H1 (cell line): ENCODE measurements around the gene PRKCD. TPM values are rescaled to one million over a fixed set of nuclear protein-coding genes. Genes with fewer than 3 reads are reported as not detected.
A peak's percentile ranks its signal among the peaks of the same experiment; 100 is the strongest.

ENCODE experiments used
- CTCF ChIA-PET: fragments of 300-600 bp; sonication (Branson Sonifier 250); formaldehyde crosslinking; loops from one replicate; lab custom pipeline; 2021; ENCODE audit not compliant: partially characterized antibody; lab: Charles Lee
- POLR2A ChIA-PET: fragments of 300-600 bp; sonication (Branson Sonifier 250); formaldehyde crosslinking; loops from one replicate; lab custom pipeline; 2021; ENCODE audit warnings: inconsistent platforms; ENCODE audit not compliant: partially characterized antibody; lab: Charles Lee
- DNase-seq, 2 experiments: peaks; one replicate each; pipeline versions ENCODE4 v3.0.0 to v3.0.0-alpha.2; 2010 to 2022; ENCODE audit warnings: low spot score in 2 of 2, low read depth in 1 of 2, mixed read lengths in 1 of 2
- FAIRE-seq: peaks from 2 replicates; lab custom pipeline; 2011; peaks lifted over from hg19 to GRCh38; lab: Jason Lieb, UNC
- H2AFZ ChIP-seq: 2 replicates; pipeline ENCODE4 v1.8.1; 2012; ENCODE audit warnings: low read length, inconsistent platforms
- H2AK5ac ChIP-seq: 2 replicates; pipeline ENCODE4 v1.6.1; 2013; ENCODE audit warnings: low read depth, low read length
- H2BK120ac ChIP-seq: replicated peaks from 2 replicates; pipeline ENCODE3; 2013; ENCODE audit warnings: low read depth, low read length, inconsistent platforms
- H2BK12ac ChIP-seq: 2 replicates; pipeline ENCODE4 v1.6.1; 2013; ENCODE audit warnings: low read depth, low read length
- H2BK15ac ChIP-seq: 2 replicates; pipeline ENCODE4 v1.6.1; 2013; ENCODE audit warnings: low read length
- H2BK20ac ChIP-seq: 2 replicates; pipeline ENCODE4 v1.6.1; 2013; ENCODE audit warnings: low read length
- H2BK5ac ChIP-seq: 2 replicates; pipeline ENCODE4 v1.6.1; 2013; ENCODE audit warnings: low read depth, low read length
- H3K14ac ChIP-seq: 2 replicates; pipeline ENCODE4 v1.6.1; 2013; ENCODE audit warnings: inconsistent platforms; ENCODE audit not compliant: insufficient read length
- H3K18ac ChIP-seq: 2 replicates; pipeline ENCODE4 v1.6.1; 2013; ENCODE audit warnings: low read length; ENCODE audit errors: extremely low read depth
- H3K23ac ChIP-seq: 2 replicates; pipeline ENCODE4 v1.6.1; 2013; ENCODE audit warnings: inconsistent platforms; ENCODE audit not compliant: insufficient read length
- H3K23me2 ChIP-seq: 2 replicates; pipeline ENCODE4 v1.6.1; 2013; ENCODE audit warnings: low read depth, low read length
- H3K27ac ChIP-seq: 2 replicates; pipeline ENCODE4 v1.6.1; 2011; ENCODE audit warnings: low read depth, low read length, inconsistent platforms
- H3K27me3 ChIP-seq, 4 experiments: replicated peaks in 1 of 4; 1 replicate in 1 of 4; 2 replicates in 3 of 4; pipeline versions ENCODE4 v1.6.1 to v1.8.1; 2011 to 2013; ENCODE audit warnings: low read length in 3 of 4, mild to moderate bottlenecking in 3 of 4, inconsistent platforms in 2 of 4, mixed read lengths in 2 of 4, moderate library complexity in 1 of 4; ENCODE audit not compliant: control insufficient read depth in 3 of 4, insufficient read depth in 3 of 4; ENCODE audit errors: extremely low read depth in 1 of 4
- H3K36me3 ChIP-seq, 4 experiments: 2 replicates each; pipeline versions ENCODE4 v1.6.1 to v1.8.1; 2011 to 2013; ENCODE audit warnings: mild to moderate bottlenecking in 4 of 4, low read length in 3 of 4, moderate library complexity in 2 of 4, control low read depth in 1 of 4, inconsistent platforms in 1 of 4; ENCODE audit not compliant: insufficient read depth in 4 of 4, control insufficient read depth in 2 of 4
- H3K4ac ChIP-seq: replicated peaks from 2 replicates; pipeline ENCODE3; 2013; ENCODE audit warnings: low read length, low read depth, mixed read lengths, inconsistent platforms; ENCODE audit not compliant: insufficient read length
- H3K4me1 ChIP-seq, 4 experiments: replicated peaks in 1 of 4; 1 replicate in 1 of 4; 2 replicates in 3 of 4; pipeline versions ENCODE4 v1.6.1 to v1.8.1; 2011 to 2013; ENCODE audit warnings: low read length in 3 of 4, inconsistent platforms in 2 of 4, mixed read lengths in 1 of 4; ENCODE audit not compliant: insufficient read depth in 4 of 4, control insufficient read depth in 3 of 4
- H3K4me2 ChIP-seq, 2 experiments: 2 replicates each; pipeline versions ENCODE4 v1.6.1 to v1.8.1; 2011 to 2013; ENCODE audit warnings: low read depth in 2 of 2, low read length in 2 of 2, control low read depth in 1 of 2, inconsistent platforms in 1 of 2, mild to moderate bottlenecking in 1 of 2; ENCODE audit not compliant: insufficient read depth in 1 of 2
- H3K4me3 ChIP-seq, 4 experiments: fragments of 200-600, 300-600 bp in 1 of 4; sonication (generic), shearing (Covaris generic), sonication (Bioruptor Twin) in 1 of 4; 2 replicates each; pipeline versions ENCODE4 v1.5.1 to v1.8.1; 2011 to 2016; ENCODE audit warnings: low read length in 4 of 4, low read depth in 3 of 4, control low read depth in 2 of 4, inconsistent platforms in 2 of 4, mild to moderate bottlenecking in 2 of 4, mixed read lengths in 1 of 4, moderate library complexity in 1 of 4; ENCODE audit not compliant: insufficient read depth in 2 of 4; ENCODE audit errors: extremely low read depth in 1 of 4
- H3K56ac ChIP-seq: replicated peaks from 2 replicates; pipeline ENCODE3; 2013; ENCODE audit warnings: low read depth, mild to moderate bottlenecking, mixed read lengths, low read length, inconsistent platforms; ENCODE audit not compliant: insufficient read length
- H3K79me1 ChIP-seq: 2 replicates; pipeline ENCODE4 v1.6.1; 2013; ENCODE audit warnings: low read depth, low read length, control low read depth
- H3K79me2 ChIP-seq, 2 experiments: 2 replicates each; pipeline versions ENCODE4 v1.6.1 to v1.8.1; 2012 to 2013; ENCODE audit warnings: low read length in 2 of 2, mild to moderate bottlenecking in 2 of 2, inconsistent platforms in 1 of 2; ENCODE audit not compliant: insufficient read depth in 2 of 2, control insufficient read depth in 1 of 2
- H3K9ac ChIP-seq, 4 experiments: replicated peaks in 1 of 4; 1 replicate in 1 of 4; 2 replicates in 3 of 4; pipeline versions ENCODE4 v1.6.1 to v1.8.1; 2011 to 2013; ENCODE audit warnings: low read depth in 3 of 4, low read length in 3 of 4, control low read depth in 2 of 4, mild to moderate bottlenecking in 2 of 4, moderate library complexity in 2 of 4, inconsistent platforms in 1 of 4; ENCODE audit errors: extremely low read depth in 1 of 4
- H3K9me3 ChIP-seq, 2 experiments: 2 replicates each; pipeline versions ENCODE4 v1.6.1 to v1.8.1; 2012 to 2013; ENCODE audit warnings: mild to moderate bottlenecking in 2 of 2, moderate library complexity in 2 of 2, control low read depth in 1 of 2, inconsistent platforms in 1 of 2, low read depth in 1 of 2, low read length in 1 of 2, mixed read lengths in 1 of 2; ENCODE audit not compliant: insufficient read depth in 2 of 2
- H4K20me1 ChIP-seq, 2 experiments: replicated peaks in 1 of 2; 2 replicates each; pipeline versions ENCODE3 to v1.8.1; 2011 to 2013; ENCODE audit warnings: inconsistent platforms in 2 of 2, low read length in 2 of 2, mild to moderate bottlenecking in 1 of 2; ENCODE audit not compliant: insufficient read depth in 2 of 2, control insufficient read depth in 1 of 2
- H4K5ac ChIP-seq: 2 replicates; pipeline ENCODE4 v1.6.1; 2013; ENCODE audit warnings: low read length, low read depth, mixed read lengths, inconsistent platforms; ENCODE audit not compliant: insufficient read length
- H4K8ac ChIP-seq: 2 replicates; pipeline ENCODE4 v1.8.0; 2013; ENCODE audit warnings: mild to moderate bottlenecking, moderate library complexity, low read length, inconsistent platforms; ENCODE audit not compliant: insufficient read depth; ENCODE audit errors: extremely low read depth
- H4K91ac ChIP-seq: replicated peaks from 2 replicates; pipeline ENCODE3; 2013; ENCODE audit warnings: low read length, mixed read lengths, inconsistent platforms; ENCODE audit not compliant: insufficient read length
- CREB1 ChIP-seq: IDR thresholded peaks from 2 replicates; pipeline ENCODE4 v1.6.1; 2012; ENCODE audit warnings: inconsistent platforms
- KDM5A ChIP-seq: fragments of 200-600 bp; IDR thresholded peaks from 2 replicates; pipeline ENCODE4 v1.7.1; 2012; ENCODE audit warnings: mild to moderate bottlenecking, low read length, inconsistent platforms, mixed read lengths
- TEAD4 ChIP-seq: IDR thresholded peaks from 2 replicates; pipeline ENCODE4 v1.6.1; 2012; ENCODE audit warnings: low read depth, low read length, inconsistent platforms, mixed read lengths
- WGBS, 2 experiments: shearing (Covaris generic) in 1 of 2; methylation state at CpG; one replicate each; pipeline versions ENCODE4 v1.1.6 to v1.1.7; 2013 to 2015; ENCODE audit warnings: low lambda C conversion rate in 2 of 2, mixed read lengths in 2 of 2, inconsistent platforms in 1 of 2, low coverage in 1 of 2, missing lambda C conversion rate in 1 of 2; ENCODE audit not compliant: insufficient replicate concordance in 2 of 2, insufficient coverage in 1 of 2, insufficient read length in 1 of 2; ENCODE audit errors: extremely low coverage in 1 of 2, missing lambda C conversion rate in 1 of 2; 5-methylcytosine and 5-hydroxymethylcytosine counted together
- polyA plus RNA-seq, 7 experiments: library from polyadenylated mRNA; depleted of rRNA in 3 of 7; stranded (reverse) in 5 of 7; unstranded in 2 of 7; fragments of >200 nt in 5 of 7; fragments of 200-250 nt in 2 of 7; gene quantifications; 1 replicate in 5 of 7; 2 replicates in 1 of 7; 4 replicates in 1 of 7; pipeline versions ENCODE4 v1.2.1 to v1.2.3, GENCODE V29; 2011 to 2013; ENCODE audit warnings: missing spikeins in 2 of 7, mixed read lengths in 2 of 7
- total RNA-seq: library from RNA; stranded (reverse); fragmentation: NEBNext Ultra II Directional; extraction: Animal tissue kit (Norgen Biotek cat#: 25700); gene quantifications from 2 replicates; pipeline ENCODE4 v1.2.1, GENCODE V29; 2021
- TF ChIP-seq, protein P1 (sequence below): IDR thresholded peaks from 2 replicates; pipeline ENCODE4 v1.6.1; 2012; ENCODE audit warnings: inconsistent platforms

PRKCD gene
- total and polyA plus RNA-seq, 2 of the 8 experiments (the other 6 are each of a cell fraction or from before 2014, with no cell fraction given) = 22.6 to 23.9 TPM

DNA sequence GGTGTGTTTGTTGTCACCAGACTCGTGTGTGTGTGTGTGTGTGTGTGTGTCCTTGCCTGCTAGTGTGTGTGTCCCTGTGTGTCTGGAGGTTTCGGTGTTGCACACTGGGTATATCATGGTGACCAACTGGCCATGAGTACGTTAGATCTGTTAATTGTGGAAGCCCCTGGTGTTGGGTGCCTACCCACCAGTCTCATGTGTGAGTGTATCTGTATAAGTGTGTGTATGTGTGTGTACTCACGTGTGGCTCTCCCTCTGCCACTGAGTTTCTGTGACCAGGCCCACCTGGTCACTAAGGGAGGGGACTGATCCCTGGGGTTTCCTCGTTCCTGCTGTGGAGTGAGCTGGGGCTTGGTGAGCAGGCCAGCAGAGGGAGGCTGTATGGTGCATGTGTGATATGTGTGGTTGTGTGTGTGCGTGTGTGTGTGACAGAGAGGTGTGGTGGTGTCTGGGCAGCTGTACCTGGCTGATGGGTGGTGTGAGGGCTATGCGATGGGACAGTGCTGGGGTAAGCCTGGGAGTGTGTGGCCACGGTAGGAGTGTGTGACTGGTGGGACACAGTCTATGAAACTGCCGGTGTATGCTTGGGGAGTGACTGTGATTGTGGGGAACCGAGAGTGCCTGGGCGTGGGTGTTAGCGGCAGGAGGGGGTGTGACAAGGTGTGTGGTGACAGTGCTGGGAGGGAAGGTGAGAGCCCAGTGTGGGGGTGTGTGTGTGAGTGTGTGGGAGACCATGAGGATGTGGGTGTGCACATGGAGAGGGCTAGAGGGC lies 1.8 kb downstream of the PRKCD start:
- no peak for FAIRE-seq
- peak overlapping the region; percentile 52 for H4K91ac ChIP-seq
- no peak overlapping the region for H3K27ac ChIP-seq
- H3K36me3 ChIP-seq = no peaks in the 10 kb centered on the region
- TF ChIP-seq CREB1 (no peak), TEAD4 (no peak), KDM5A (no peak)
- TF ChIP-seq, protein P1, sequence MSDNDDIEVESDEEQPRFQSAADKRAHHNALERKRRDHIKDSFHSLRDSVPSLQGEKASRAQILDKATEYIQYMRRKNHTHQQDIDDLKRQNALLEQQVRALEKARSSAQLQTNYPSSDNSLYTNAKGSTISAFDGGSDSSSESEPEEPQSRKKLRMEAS = no peak
- TF ChIP-seq, all 59 proteins: peak for 0
- Histone ChIP-seq H3K4me3 (peak overlapping the region in 3 of 4 experiments; percentile 40 to 94 (median 94); a peak in 4 of 8 replicates), H2AK5ac (peak overlapping the region; percentile 96), H2AFZ (no peak overlapping the region), H3K9me3 (no peaks in the 10 kb centered on the region), H4K8ac (no peak overlapping the region; the same call in 1 of the 2 replicates), H3K4me1 (peaks cover 3 to 31% (median 15%) of the 10 kb centered on the region in 4 experiments), H2BK120ac (no peak overlapping the region), H4K5ac (no peak overlapping the region), H3K23me2 (peaks cover 11% of the 10 kb centered on the region), H2BK12ac (peak overlapping the region; percentile 99), H2BK5ac (peak overlapping the region; percentile 84), H4K20me1 (peaks cover 3 to 15% of the 10 kb centered on the region in 2 experiments), H3K4me2 (peak overlapping the region; percentile 87 to 93), H3K14ac (no peak overlapping the region), H3K9ac (no peak overlapping the region), H3K56ac (no peak overlapping the region), H3K18ac (peak overlapping the region; percentile 48; the same call in 1 of the 2 replicates), H3K79me2 (peaks cover 0 to 9% of the 10 kb centered on the region in 2 experiments; a peak in 1 of 4 replicates), H3K23ac (no peak overlapping the region), H3K4ac (peak overlapping the region; percentile 57), H2BK15ac (peak overlapping the region; percentile 82), H3K79me1 (peaks cover 18% of the 10 kb centered on the region), H3K27me3 (peaks cover 0 to 7% (median 3%) of the 10 kb centered on the region in 4 experiments; a peak in 3 of 7 replicates), H2BK20ac (0 out of 2 replicates have a peak overlapping the region, but pooled peaks have one; percentile 80)
- CTCF ChIA-PET = interaction anchor here (1.0 to 4.5 kb wide), 6 partner anchors 16 to 48 kb away, joined by 3 to 31 read pairs (median 4); partner anchors contain the start of gene RFT1
- 88% methylated on average over 12 of the region's 12 CpGs; no CpG with 5 or more reads in 1 of the 2 experiments for WGBS, 2 experiments
- POLR2A ChIA-PET = interaction anchor here (0.6 to 1.8 kb wide), 3 partner anchors 15 to 197 kb away, joined by 3 to 5 read pairs (median 3); no protein-coding TSS in a partner anchor
- DNase-seq = no peak
